ENCODE measurements around the gene SPRYD4.

The SPRYD4 gene

GRCh38 chr12:56522411-56523193, 54.2 kb downstream of the SPRYD4 start:
- DNase-seq, result no peak

- no peak for DNase-seq
Observed at GRCh38 chr12:56528846-56529245, 60.5 kb downstream of the SPRYD4 start.
